ENCODE measurements around the gene PLEK.

DNA sequence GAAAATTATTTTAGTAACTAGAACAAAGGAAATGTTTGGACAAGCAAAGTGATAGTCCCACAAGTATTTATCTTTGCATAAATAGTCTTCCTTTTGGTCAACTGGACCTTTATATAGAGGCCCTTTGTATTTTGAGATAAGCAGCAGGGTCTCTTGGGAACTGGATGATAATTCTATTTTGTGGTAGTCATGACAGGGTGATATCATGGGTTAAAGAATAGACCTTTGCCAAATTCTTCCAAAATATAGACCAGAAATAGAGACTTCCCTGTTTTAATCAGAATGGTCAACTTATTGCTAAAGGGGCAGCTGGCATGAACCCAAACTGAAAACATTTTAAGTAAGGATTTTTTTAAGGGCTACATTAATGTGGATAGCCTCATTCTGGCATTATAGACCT lies 10.5 kb downstream of the PLEK start:
- no peak for TF ChIP-seq GTF2F1 (IDR thresholded peaks at IDR 0.05; ENCODE audit: low read depth, low read length)
- TF ChIP-seq MAFF (IDR thresholded peaks at IDR 0.05; ENCODE audit: low read length) = no peak
- no peak for TF ChIP-seq TCF7L2 (IDR thresholded peaks at IDR 0.05; ENCODE audit: low read depth, low read length)
